Thyroid gland (tissue), 4 donors: ENCODE data around the gene CCDC107. TPM values are rescaled to one million over a fixed set of nuclear protein-coding genes. Genes with fewer than 3 reads are reported as not detected.

Experiments
- DNase-seq, 2 donors: peaks; one replicate each; pipeline ENCODE4 v3.0.0-alpha.2; 2019
- H3K27ac ChIP-seq, 3 donors: fragments of 200-600 bp; sonication (generic); 1 replicate in 2 of 3; 2 replicates in 1 of 3; pipeline ENCODE4 v1.5.1; 2016 to 2019; ENCODE audit warnings: mild to moderate bottlenecking in 1 of 3, moderate library complexity in 1 of 3
- H3K27me3 ChIP-seq: fragments of 200-600 bp; sonication (generic); one replicate; pipeline ENCODE4 v1.5.1; 2019
- H3K36me3 ChIP-seq, 2 donors: fragments of 200-600 bp; sonication (generic); one replicate each; pipeline ENCODE4 v1.5.1; 2016 to 2019
- H3K4me1 ChIP-seq, 2 donors: fragments of 200-600 bp; sonication (generic); one replicate each; pipeline ENCODE4 v1.5.1; 2017 to 2019
- H3K4me3 ChIP-seq, 3 donors: fragments of 200-600 bp; sonication (generic); replicated peaks in 1 of 3; 1 replicate in 2 of 3; 2 replicates in 1 of 3; pipeline ENCODE4 v1.5.1; 2016; ENCODE audit warnings: mild to moderate bottlenecking in 1 of 3
- H3K9me3 ChIP-seq: fragments of 200-600 bp; sonication (generic); one replicate; pipeline ENCODE4 v1.5.1; 2017
- POLR2A ChIP-seq, 2 donors: fragments of 450-650 bp; IDR thresholded peaks; one replicate each; pipeline ENCODE4 v1.6.1; 2017; ENCODE audit warnings: antibody characterized with exemption in 2 of 2, mild to moderate bottlenecking in 2 of 2, moderate library complexity in 1 of 2
- WGBS, 2 donors: methylation state at CpG; one replicate each; pipeline ENCODE4 v1.1.5; 2017; 5-methylcytosine and 5-hydroxymethylcytosine counted together
- intact Hi-C: fragments of 100-400 bp; cut with DNase I; formaldehyde crosslinking; loops from one replicate; pipeline ENCODE4 v1.15.1; 2023
- total RNA-seq, 4 donors: library from RNA; depleted of rRNA; stranded (reverse); fragments of >200 nt; gene quantifications; one replicate each; pipeline ENCODE4 v1.2.3, GENCODE V29; 2016
- TF ChIP-seq, protein P1 (sequence below), 6 experiments: fragments of 200-600 bp in 3 of 6; fragments of 450-650 bp in 3 of 6; sonication (generic) in 3 of 6; IDR thresholded peaks; one replicate each; pipeline ENCODE4 v1.5.1; 2016 to 2019; ENCODE audit warnings: antibody characterized with exemption in 6 of 6, mild to moderate bottlenecking in 2 of 6, inconsistent platforms in 1 of 6, moderate library complexity in 1 of 6

Gene CCDC107
- total RNA-seq, 4 donors from 2014 or later = 21.0 to 40.9 (median 27.9) TPM

DNA sequence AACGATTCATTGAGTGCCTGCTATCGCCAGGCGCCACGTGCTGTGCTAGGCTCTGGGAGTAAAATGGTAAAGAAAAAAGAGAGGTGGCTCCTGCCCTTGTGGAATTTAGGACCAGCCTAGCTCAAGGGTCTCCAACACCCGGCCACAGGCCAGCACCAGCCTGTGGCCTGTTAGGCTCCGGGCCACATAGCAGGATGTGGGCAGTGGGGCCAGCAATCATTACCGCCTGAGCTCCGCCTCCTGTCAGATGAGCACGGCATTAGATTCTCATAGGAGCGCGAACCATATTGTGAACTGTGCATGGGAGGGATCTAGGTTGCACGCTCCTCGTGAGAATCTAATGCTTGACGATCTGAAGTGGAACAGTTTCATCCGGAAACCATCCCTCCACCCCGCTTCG, 1.7 kb upstream of the CCDC107 start:
- DNase-seq = no peak
- peaks cover 0 to 4% of the 10 kb centered on the region in 2 donors for H3K36me3 ChIP-seq
- no peaks in the 10 kb centered on the region for H3K27me3 ChIP-seq
- no peak for TF ChIP-seq POLR2A (IDR thresholded peaks at IDR 0.05)
- TF ChIP-seq, protein P1, sequence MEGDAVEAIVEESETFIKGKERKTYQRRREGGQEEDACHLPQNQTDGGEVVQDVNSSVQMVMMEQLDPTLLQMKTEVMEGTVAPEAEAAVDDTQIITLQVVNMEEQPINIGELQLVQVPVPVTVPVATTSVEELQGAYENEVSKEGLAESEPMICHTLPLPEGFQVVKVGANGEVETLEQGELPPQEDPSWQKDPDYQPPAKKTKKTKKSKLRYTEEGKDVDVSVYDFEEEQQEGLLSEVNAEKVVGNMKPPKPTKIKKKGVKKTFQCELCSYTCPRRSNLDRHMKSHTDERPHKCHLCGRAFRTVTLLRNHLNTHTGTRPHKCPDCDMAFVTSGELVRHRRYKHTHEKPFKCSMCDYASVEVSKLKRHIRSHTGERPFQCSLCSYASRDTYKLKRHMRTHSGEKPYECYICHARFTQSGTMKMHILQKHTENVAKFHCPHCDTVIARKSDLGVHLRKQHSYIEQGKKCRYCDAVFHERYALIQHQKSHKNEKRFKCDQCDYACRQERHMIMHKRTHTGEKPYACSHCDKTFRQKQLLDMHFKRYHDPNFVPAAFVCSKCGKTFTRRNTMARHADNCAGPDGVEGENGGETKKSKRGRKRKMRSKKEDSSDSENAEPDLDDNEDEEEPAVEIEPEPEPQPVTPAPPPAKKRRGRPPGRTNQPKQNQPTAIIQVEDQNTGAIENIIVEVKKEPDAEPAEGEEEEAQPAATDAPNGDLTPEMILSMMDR (IDR thresholded peaks at IDR 0.05) = no peak
- peak overlapping the region in 1 of 3 donors; percentile 100 for H3K27ac ChIP-seq
- peaks cover 7 to 20% of the 10 kb centered on the region in 2 donors for H3K4me1 ChIP-seq
- 76 to 90% methylated on average over 16 to 17 of the region's 17 CpGs for WGBS, 2 donors
- intact Hi-C loops = no loop called here
- H3K9me3 ChIP-seq = no peaks in the 10 kb centered on the region
- H3K4me3 ChIP-seq = no peak overlapping the region

GRCh38 chr9:35656831-35657545, 1.1 kb upstream of the CCDC107 start:
- H3K27ac ChIP-seq = peak overlapping the region; percentile 92 to 100 (median 100)
- TF ChIP-seq, protein P1 (IDR thresholded peaks at IDR 0.05) = no peak
- H3K4me3 ChIP-seq = peak overlapping the region in 1 of 3 donors; percentile 22
- WGBS, 2 donors = 21 to 23% methylated on average over 25 of the region's 25 CpGs
- no peaks in the 10 kb centered on the region for H3K27me3 ChIP-seq
- peaks cover 0 to 4% of the 10 kb centered on the region in 2 donors for H3K36me3 ChIP-seq
- H3K4me1 ChIP-seq = peaks cover 7 to 20% of the 10 kb centered on the region in 2 donors
- intact Hi-C loops = no loop called here
- no peaks in the 10 kb centered on the region for H3K9me3 ChIP-seq
- DNase-seq = peak in 1 of 2 donors; percentile 45

DNA sequence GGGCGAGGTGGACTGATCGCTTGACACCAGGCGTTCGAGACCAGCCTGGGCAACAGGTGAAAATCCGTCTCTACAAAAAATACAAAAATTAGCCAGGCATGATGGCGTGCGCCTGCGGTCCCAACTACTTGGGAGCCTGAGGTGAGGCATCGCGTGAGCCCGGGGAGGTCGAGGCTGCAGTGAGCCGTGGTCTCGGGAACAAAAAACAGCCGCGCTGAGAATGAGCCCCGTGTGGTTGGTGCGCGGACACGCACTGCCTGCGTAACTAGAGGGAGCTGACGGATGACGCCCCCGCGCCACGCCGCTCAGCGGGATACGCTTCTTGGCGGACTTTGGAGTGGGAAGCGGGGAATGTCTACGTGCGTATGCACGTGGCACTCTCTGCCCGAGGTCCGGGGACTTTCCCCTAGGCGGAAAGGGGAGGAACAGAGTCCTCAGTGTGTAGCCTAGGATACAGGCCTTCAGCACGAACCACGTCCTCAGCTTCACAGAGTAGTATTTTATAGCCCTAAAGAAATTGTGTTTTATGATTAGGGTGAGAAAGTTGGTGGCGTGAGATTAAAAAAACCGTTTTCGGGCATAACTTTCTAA, 451 bp upstream of the CCDC107 start, which contains the start of gene RMRP:
TSS of gene RMRP (minus strand) at position 474 of the 591 bp plus-strand sequence.
- Histone ChIP-seq H3K9me3 (no peaks in the 10 kb centered on the region), H3K27me3 (no peaks in the 10 kb centered on the region), H3K4me1 (peaks cover 7 to 20% of the 10 kb centered on the region in 2 donors), H3K27ac (peak within 1 kb of the TSS; percentile 92 to 100 (median 100)), H3K36me3 (peaks cover 0 to 4% of the 10 kb centered on the region in 2 donors), H3K4me3 (peak within 1 kb of the TSS; percentile 49 to 95 (median 90))
- peak; percentile 60 to 81 for TF ChIP-seq POLR2A (IDR thresholded peaks at IDR 0.05)
- TF ChIP-seq, protein P1 (IDR thresholded peaks at IDR 0.05) = peak in 5 of 6 experiments; percentile 20 to 55 (median 45)
- intact Hi-C loops = no loop called here
- peak; percentile 98 for DNase-seq
- 0 to 1% methylated on average over 34 to 35 of the region's 42 CpGs for WGBS, 2 donors

GRCh38 chr9:35658968-35659220, 802 bp downstream of the CCDC107 start:
- TF ChIP-seq POLR2A (IDR thresholded peaks at IDR 0.05) = no peak
- TF ChIP-seq, protein P1 (IDR thresholded peaks at IDR 0.05) = no peak
- intact Hi-C loops = no loop called here
- 0% methylated on average over 2 of the region's 2 CpGs; no CpG with 5 or more reads in 1 of the 2 donors for WGBS, 2 donors
- H3K9me3 ChIP-seq = no peaks in the 10 kb centered on the region
- DNase-seq = peak in 1 of 2 donors; percentile 35
- H3K4me3 ChIP-seq = peak overlapping the region; percentile 49 to 95 (median 90)
- peak overlapping the region; percentile 92 to 100 (median 100) for H3K27ac ChIP-seq
- peaks cover 0 to 4% of the 10 kb centered on the region in 2 donors for H3K36me3 ChIP-seq
- H3K4me1 ChIP-seq = peaks cover 7 to 20% of the 10 kb centered on the region in 2 donors
- no peaks in the 10 kb centered on the region for H3K27me3 ChIP-seq

DNA sequence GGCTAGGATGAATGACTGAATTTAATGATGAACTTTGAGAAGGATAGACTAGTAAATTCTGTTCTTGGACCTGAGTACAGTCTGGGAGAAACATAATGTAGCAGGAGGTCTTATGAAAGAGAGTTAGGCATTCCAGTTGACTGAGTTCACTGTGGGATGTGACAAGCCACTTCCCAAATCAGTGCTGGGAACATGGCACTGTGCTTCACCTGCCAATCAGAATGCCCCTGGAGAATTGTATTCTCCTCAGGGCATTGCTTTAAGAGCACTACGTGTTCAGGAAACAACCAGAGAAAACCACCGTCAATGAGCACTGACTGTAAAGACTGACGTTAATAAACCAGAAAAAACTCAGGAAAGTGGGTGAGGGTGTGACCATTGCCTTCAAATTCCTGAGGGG, 1.2 kb downstream of the CCDC107 start:
- Histone ChIP-seq H3K9me3 (no peaks in the 10 kb centered on the region), H3K4me3 (no peak overlapping the region), H3K4me1 (peaks cover 7 to 20% of the 10 kb centered on the region in 2 donors), H3K36me3 (peaks cover 0 to 4% of the 10 kb centered on the region in 2 donors), H3K27ac (peak overlapping the region in 1 of 3 donors; percentile 100), H3K27me3 (no peaks in the 10 kb centered on the region)
- DNase-seq = no peak
- no peak for TF ChIP-seq POLR2A (IDR thresholded peaks at IDR 0.05)
- TF ChIP-seq, protein P1 (IDR thresholded peaks at IDR 0.05) = no peak
- intact Hi-C loops = no loop called here
- WGBS, 2 donors = 50 to 58% methylated on average over 3 of the region's 3 CpGs
